Astrocyte of the hippocampus (primary cell): ENCODE results near the gene ASB3.
A peak's percentile ranks its signal among the peaks of the same experiment; 100 is the strongest.
"Not testable (repeated sequence)": the region's sequence is repeated elsewhere in the genome, so short reads cannot be mapped to it uniquely, and the experiment has no call there.

Experiments used
- DNase-seq: peaks from one replicate; pipeline ENCODE4 v3.0.0; 2011; ENCODE audit warnings: low read depth, low spot score

ASB3 gene

GRCh38 chr2:53740170-53740569 lies 46.6 kb downstream of the ASB3 start:
- DNase-seq: peak; percentile 57

- DNase-seq: no peak
These were observed 47.7 kb downstream of the ASB3 start for GRCh38 chr2:53739032-53739431.

- no peak for DNase-seq
These were observed 49.7 kb downstream of the ASB3 start for GRCh38 chr2:53737091-53737490.

GRCh38 chr2:53729143-53729762 lies 57.5 kb downstream of the ASB3 start:
- no peak for DNase-seq

- DNase-seq: no peak
These were observed 58.8 kb downstream of the ASB3 start for GRCh38 chr2:53727921-53728320.

GRCh38 chr2:53725662-53726061 lies 61.1 kb downstream of the ASB3 start:
- no peak for DNase-seq

GRCh38 chr2:53724536-53724935 lies 62.2 kb downstream of the ASB3 start:
- DNase-seq: peak; percentile 60

GRCh38 chr2:53720944-53721343 lies 65.8 kb downstream of the ASB3 start:
- DNase-seq: not testable (repeated sequence)

- peak; percentile 16 for DNase-seq
These were observed 71.2 kb downstream of the ASB3 start for GRCh38 chr2:53715568-53715967.

GRCh38 chr2:53711271-53711780 lies 75.4 kb downstream of the ASB3 start:
- DNase-seq: no peak

GRCh38 chr2:53708988-53709387 lies 77.8 kb downstream of the ASB3 start:
- DNase-seq: no peak

- no peak for DNase-seq
These were observed 85.5 kb downstream of the ASB3 start for GRCh38 chr2:53701221-53701620.

GRCh38 chr2:53697686-53698085 lies 89.1 kb downstream of the ASB3 start:
- DNase-seq: no peak

- no peak for DNase-seq
These were observed 89.7 kb downstream of the ASB3 start for GRCh38 chr2:53697092-53697491.

GRCh38 chr2:53695575-53695974 lies 91.2 kb downstream of the ASB3 start:
- DNase-seq: no peak

GRCh38 chr2:53694096-53694771 lies 92.5 kb downstream of the ASB3 start:
- no peak for DNase-seq

GRCh38 chr2:53690876-53691275 lies 95.9 kb downstream of the ASB3 start:
- DNase-seq: no peak

- peak; percentile 56 for DNase-seq
These were observed 113.8 kb downstream of the ASB3 start for GRCh38 chr2:53672881-53673522.

GRCh38 chr2:53670331-53670730 lies 116.4 kb downstream of the ASB3 start:
- DNase-seq: no peak

- DNase-seq: peak; percentile 41
These were observed 118.1 kb downstream of the ASB3 start for GRCh38 chr2:53668624-53669026.

- not testable (repeated sequence) for DNase-seq
These were observed 119.6 kb downstream of the ASB3 start for GRCh38 chr2:53667130-53667529.

- DNase-seq: no peak
These were observed 125.9 kb downstream of the ASB3 start for GRCh38 chr2:53660886-53661285.

- DNase-seq: not testable (repeated sequence)
These were observed 128.3 kb downstream of the ASB3 start for GRCh38 chr2:53658474-53658873.
